SU-DHL-6 (cell line): ENCODE data around the gene ARID3B.

Source experiments
- EZH2phosphoT487 ChIP-seq: fragments of 200-600 bp; sonication (generic), shearing (Covaris generic); conservative IDR thresholded peaks from 2 replicates; pipeline ENCODE4 v1.6.1; 2018; ENCODE audit warnings: mild to moderate bottlenecking, antibody characterized with exemption, low read length, moderate library complexity, mixed read lengths
- TF ChIP-seq, protein P1 (sequence below): fragments of 200-600 bp; sonication (generic); IDR thresholded peaks from one replicate; pipeline ENCODE4 v1.5.1; 2017; ENCODE audit warnings: antibody characterized with exemption, mild to moderate bottlenecking, low read length, moderate library complexity; ENCODE audit not compliant: insufficient read depth, poor library complexity, severe bottlenecking

DNA sequence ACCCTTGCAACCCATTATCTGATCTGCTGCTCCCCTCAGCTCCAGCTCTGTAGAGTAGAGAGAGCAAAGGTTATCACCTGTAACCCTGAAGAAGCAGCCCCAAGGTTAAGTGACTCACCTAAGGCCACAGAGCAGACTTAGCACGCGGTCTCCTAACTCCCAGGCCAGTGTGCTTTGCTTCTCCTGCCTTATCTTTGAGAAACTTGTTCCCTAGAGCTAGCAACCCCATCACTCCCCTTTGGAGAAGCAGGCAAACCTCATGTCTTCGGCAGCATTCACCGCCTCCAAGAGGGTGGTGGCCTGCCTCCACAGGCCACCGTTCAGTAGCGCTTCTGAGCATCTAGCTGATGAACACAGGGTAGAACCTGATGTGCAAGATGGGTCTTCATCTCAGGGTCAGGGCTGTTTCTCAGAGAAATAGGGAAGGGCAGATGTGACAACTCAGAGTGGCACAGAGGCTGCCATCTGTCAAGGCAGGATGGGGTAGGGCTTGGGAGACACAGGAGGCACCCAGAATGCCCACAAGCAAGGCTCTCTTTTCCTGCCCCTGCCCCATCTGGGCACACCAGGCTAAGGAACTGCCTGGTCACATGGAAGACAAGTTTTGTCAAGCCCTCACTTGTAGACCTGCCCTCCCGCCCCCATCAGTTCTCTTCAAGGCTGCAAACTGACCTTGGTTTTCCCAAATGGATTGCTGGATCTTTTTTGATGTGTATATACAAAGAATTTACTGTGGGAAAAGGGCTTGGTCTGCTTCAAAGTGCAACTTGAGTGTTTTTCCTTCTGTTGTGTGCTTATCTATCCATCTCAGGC is 39.7 kb downstream of the ARID3B start:
- TF ChIP-seq, protein P1, sequence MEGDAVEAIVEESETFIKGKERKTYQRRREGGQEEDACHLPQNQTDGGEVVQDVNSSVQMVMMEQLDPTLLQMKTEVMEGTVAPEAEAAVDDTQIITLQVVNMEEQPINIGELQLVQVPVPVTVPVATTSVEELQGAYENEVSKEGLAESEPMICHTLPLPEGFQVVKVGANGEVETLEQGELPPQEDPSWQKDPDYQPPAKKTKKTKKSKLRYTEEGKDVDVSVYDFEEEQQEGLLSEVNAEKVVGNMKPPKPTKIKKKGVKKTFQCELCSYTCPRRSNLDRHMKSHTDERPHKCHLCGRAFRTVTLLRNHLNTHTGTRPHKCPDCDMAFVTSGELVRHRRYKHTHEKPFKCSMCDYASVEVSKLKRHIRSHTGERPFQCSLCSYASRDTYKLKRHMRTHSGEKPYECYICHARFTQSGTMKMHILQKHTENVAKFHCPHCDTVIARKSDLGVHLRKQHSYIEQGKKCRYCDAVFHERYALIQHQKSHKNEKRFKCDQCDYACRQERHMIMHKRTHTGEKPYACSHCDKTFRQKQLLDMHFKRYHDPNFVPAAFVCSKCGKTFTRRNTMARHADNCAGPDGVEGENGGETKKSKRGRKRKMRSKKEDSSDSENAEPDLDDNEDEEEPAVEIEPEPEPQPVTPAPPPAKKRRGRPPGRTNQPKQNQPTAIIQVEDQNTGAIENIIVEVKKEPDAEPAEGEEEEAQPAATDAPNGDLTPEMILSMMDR, result no peak
- no peak for TF ChIP-seq EZH2phosphoT487
